ENCODE measurements around the gene MSMB. TPM values are rescaled to one million over a fixed set of nuclear protein-coding genes. Genes with fewer than 3 reads are reported as not detected.
"Not testable (repeated sequence)": the region's sequence is repeated elsewhere in the genome, so short reads cannot be mapped to it uniquely, and the experiment has no call there.

Gene MSMB
- polyA plus RNA-seq, 1 donor, result not detected

GRCh38 chr10:46069771-46070463, 23.8 kb upstream of the MSMB start:
- no peak for DNase-seq

DNA sequence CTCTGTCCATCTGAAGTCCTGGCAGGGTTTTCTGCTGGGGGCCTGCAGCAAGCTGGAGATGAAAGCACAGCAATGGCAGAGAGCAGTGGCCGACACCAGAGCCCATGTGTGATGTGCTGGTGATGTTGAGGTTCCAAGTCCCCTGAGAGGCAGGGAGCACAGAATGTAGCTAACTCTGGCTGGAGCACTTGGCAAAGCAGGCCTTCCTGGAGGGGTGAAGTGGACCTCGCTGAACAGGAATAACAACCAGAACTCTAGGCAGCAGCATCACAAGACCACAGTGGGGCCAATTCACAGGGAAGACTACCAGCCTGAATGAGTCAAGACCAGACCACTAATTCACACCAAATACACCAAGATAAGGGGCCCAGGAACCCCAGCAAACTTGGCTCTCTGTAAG, 22.8 kb upstream of the MSMB start:
- DNase-seq, result no peak

- DNase-seq, result no peak
Observed at GRCh38 chr10:46068117-46068516, 22.0 kb upstream of the MSMB start.

DNA sequence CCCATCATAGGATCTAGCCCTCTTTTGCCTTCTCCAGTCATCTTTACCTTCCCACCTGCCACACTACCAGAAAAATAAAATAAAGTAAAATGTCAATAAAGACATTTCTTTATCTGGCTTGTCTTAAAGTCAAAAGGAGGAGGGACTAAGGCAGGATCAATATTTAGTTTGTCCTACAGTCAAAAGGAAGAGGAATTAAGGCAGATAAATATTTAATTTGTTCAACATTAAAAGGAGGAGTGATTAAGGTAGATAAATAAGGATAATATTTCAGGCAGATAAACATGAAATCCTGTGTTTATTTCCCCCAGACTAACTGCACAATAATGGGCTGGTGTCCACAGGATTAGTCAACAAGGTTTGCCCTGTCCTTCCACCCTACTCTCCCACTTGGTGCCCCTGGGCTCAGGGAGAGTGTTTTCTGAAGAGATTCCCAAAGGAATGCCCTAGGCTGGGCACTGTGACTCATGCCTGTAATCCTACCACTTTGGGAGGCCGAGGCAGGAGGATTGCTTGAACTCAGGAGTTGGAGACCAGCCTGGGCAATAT, 18.3 kb upstream of the MSMB start:
- DNase-seq, result no peak

DNA sequence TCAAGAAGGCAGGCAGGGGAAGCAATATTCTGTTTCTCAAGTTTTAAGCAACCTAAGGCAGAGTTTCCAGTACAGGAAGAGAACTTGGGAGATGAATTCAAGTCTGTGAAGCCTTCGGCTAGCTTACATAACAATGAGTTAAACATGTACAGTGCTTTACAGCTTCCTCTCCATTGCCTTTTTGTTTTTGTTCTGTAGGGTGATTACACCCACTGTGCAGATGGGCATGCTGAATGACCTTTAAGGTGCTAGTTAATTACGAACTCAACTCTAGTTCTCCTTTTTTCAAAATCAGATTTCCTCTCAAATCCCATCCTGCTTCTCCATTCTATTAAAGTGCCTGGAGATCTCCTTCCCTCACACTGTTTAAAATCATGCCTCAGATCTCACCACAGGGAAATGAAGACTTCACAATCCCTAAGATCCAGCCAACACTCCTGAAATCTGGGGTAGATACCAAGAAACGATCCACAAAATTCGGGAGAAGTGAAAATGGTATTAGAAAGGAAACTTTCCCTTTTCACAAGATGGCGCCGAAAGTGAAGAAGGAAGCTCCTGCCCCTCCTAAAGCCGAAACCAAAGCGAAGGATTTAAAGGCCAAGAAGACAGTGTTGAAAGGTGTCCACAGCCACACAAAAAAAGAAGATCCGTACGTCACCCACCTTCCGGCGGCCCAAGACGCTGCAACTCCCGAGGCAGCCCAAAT, 16.8 kb upstream of the MSMB start:
- no peak for DNase-seq

DNA sequence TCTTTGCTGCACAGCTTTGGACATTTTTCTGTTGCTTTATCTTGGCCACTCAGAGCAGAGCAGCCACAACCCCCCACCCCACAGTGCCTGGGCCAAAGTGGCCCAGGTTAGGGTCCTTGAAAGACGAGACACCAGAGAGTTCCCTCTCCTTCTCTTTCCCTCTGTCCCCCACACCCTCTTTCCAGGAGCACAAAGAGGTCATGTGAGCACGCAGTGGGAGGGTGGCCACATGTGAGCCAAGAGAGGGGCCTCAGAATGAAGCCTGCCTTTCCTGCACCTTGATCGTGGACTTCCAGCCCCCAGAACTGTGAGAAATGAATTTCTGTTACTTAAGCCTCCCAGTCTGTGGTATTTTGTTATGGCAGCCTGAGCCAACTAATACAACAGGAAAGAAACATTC, 14.6 kb upstream of the MSMB start:
- DNase-seq, result no peak

DNA sequence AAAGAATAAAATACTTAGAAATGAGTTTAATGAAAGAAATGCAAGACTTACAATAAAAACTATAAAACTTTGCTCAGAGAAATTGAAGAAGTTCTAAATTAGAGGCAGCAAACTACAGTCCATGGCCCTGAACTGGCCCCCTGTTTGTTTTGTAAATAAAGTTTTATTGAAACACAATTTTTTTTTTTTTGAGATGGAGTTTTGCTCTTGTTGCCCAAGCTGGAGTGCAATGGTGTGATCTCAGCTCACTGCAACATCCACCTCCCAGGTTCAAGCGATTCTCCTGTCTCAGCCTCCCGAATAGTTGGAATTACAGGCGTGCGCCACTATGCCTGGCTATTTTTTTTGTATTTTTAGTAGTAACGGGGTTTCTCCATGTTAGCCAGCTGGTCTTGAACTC, 11.9 kb upstream of the MSMB start:
- DNase-seq, result not testable (repeated sequence)

GRCh38 chr10:46057038-46057437, 11.0 kb upstream of the MSMB start:
- no peak for DNase-seq

GRCh38 chr10:46055771-46056170, 9.7 kb upstream of the MSMB start:
- DNase-seq, result no peak

- DNase-seq, result no peak
Observed at GRCh38 chr10:46053534-46054434, 7.7 kb upstream of the MSMB start.

GRCh38 chr10:46052791-46053375, 6.8 kb upstream of the MSMB start:
- no peak for DNase-seq

GRCh38 chr10:46052057-46052790, 6.2 kb upstream of the MSMB start:
- DNase-seq, result no peak

GRCh38 chr10:46050941-46051623, 5.0 kb upstream of the MSMB start:
- DNase-seq, result no peak

- DNase-seq, result not testable (repeated sequence)
Observed at GRCh38 chr10:46049497-46049831, 3.4 kb upstream of the MSMB start.

DNA sequence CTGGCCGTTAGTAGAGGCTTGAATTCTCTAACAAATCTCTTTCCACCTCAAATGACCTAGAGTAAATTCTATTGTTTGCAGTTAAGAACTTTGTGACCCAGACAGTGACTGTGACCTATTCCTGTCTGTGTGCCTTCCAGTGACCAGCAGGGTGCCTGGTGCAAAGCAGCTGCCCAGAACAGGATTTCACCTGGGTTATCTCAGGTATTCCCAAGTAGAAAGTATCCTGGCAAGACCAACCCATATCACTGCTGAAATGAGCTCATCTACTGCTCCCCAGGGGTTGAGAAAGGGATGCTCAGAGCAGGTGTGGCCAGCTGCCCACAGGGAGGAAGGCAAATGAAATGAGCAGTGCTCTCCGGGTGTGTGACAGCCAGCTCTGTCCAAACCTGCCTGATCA, 2.1 kb upstream of the MSMB start:
- no peak for DNase-seq

DNA sequence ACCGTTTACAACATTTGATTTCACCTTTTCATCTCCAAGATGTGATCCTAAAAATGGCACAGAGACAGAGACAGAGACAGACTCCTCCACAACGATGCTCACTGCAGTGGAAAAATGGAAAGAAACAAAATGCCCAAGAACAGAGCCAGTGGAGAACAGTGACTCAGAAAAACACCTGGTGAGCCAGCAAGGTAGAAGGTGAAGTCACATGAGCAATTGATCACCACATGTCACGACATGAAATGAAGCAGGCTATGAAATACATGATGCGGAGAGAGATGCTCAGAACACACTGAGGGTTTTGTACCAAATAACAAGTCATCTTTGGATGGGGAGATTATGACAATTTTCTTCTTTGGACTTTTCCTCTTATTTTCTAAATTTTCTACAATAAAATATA, 3.5 kb downstream of the MSMB start:
- DNase-seq, result no peak

GRCh38 chr10:46040004-46040403, 6.1 kb downstream of the MSMB start:
- DNase-seq, result no peak

GRCh38 chr10:46037107-46037825, 8.8 kb downstream of the MSMB start:
- DNase-seq, result peak; percentile 73

GRCh38 chr10:46035923-46036849, 9.9 kb downstream of the MSMB start:
- DNase-seq, result no peak
